Vagina (tissue), 2 donors: ENCODE results near the gene ABCC12.

Experiments used
- CTCF ChIP-seq, 3 experiments: fragments of 450-650 bp in 2 of 3; fragments of 200-600 bp in 1 of 3; sonication (generic) in 1 of 3; IDR thresholded peaks; one replicate each; pipeline ENCODE4 v1.5.1; 2017 to 2019; ENCODE audit warnings: antibody characterized with exemption in 3 of 3, mild to moderate bottlenecking in 2 of 3, moderate library complexity in 2 of 3
- POLR2AphosphoS5 ChIP-seq, 2 donors: sonication (generic); formaldehyde crosslinking; IDR thresholded peaks; one replicate each; pipeline ENCODE4 v1.9.0; 2017; ENCODE audit warnings: antibody characterized with exemption in 2 of 2, mild to moderate bottlenecking in 2 of 2, low read depth in 1 of 2; ENCODE audit not compliant: insufficient read depth in 1 of 2

- TF ChIP-seq CTCF (IDR thresholded peaks at IDR 0.05) (no peak), POLR2AphosphoS5 (IDR thresholded peaks at IDR 0.05; ENCODE audit: insufficient read depth in 1 of 2, low read depth in 1 of 2) (no peak)
Measured at GRCh38 chr16:48201515-48202201, 45.9 kb upstream of the ABCC12 start.
